Colonic mucosa (tissue), 4 donors: ENCODE measurements around the gene ADCYAP1R1. TPM values are rescaled to one million over a fixed set of nuclear protein-coding genes. Genes with fewer than 3 reads are reported as not detected.

Source experiments
- DNase-seq: peaks from one replicate; pipeline ENCODE4 v3.0.0-alpha.2; 2020
- H3K27ac ChIP-seq: fragments of 200-600 bp; one replicate; pipeline ENCODE4 v1.8.0; 2021
- H3K27me3 ChIP-seq: fragments of 200-600 bp; one replicate; pipeline ENCODE4 v1.8.0; 2021
- H3K36me3 ChIP-seq: fragments of 200-600 bp; one replicate; pipeline ENCODE4 v1.8.0; 2021
- H3K4me1 ChIP-seq: fragments of 200-600 bp; one replicate; pipeline ENCODE4 v1.8.0; 2021; ENCODE audit warnings: mild to moderate bottlenecking
- H3K4me3 ChIP-seq: fragments of 200-600 bp; one replicate; pipeline ENCODE4 v1.8.0; 2021
- H3K9ac ChIP-seq, 2 donors: one replicate each; pipeline ENCODE4 v1.7.0; 2013; ENCODE audit warnings: control low read depth in 2 of 2, low read depth in 2 of 2, low read length in 2 of 2
- H3K9me3 ChIP-seq: fragments of 200-600 bp; one replicate; pipeline ENCODE4 v1.8.0; 2021
- CTCF ChIP-seq: fragments of 200-600 bp; IDR thresholded peaks from one replicate; pipeline ENCODE4 v1.8.0; 2022; ENCODE audit warnings: antibody characterized with exemption, mild to moderate bottlenecking
- intact Hi-C: fragments of 100-400 bp; cut with DNase I; formaldehyde crosslinking; loops from one replicate; pipeline ENCODE4 v1.14.1; 2022
- total RNA-seq, 2 donors: library from RNA; stranded (reverse); fragmentation: NEBNext Ultra II Directional in 1 of 2; extraction: Animal tissue kit (Norgen Biotek cat#: 25700) in 1 of 2; gene quantifications; one replicate each; pipeline ENCODE4 v1.2.1, GENCODE V29; 2021
- donor health status: healthy.
- donor health status: DM: no; HTN: no; CAD: no.
- donor health status: DM: no; HTN: no; CAD: no.

The ADCYAP1R1 gene
- total RNA-seq, 2 donors from 2014 or later: 0.37 to 0.90 TPM

GRCh38 chr7:31049005-31049765 is 2.9 kb upstream of the ADCYAP1R1 start:
- no peak for DNase-seq
- H3K36me3 ChIP-seq: no peaks in the 10 kb centered on the region
- H3K4me1 ChIP-seq: no peaks in the 10 kb centered on the region
- no peak for TF ChIP-seq CTCF
- H3K4me3 ChIP-seq: no peak overlapping the region
- peaks cover 16% of the 10 kb centered on the region for H3K27me3 ChIP-seq
- no peaks in the 10 kb centered on the region for H3K9me3 ChIP-seq
- intact Hi-C loops: no loop called here
- H3K9ac ChIP-seq: no peak overlapping the region
- H3K27ac ChIP-seq: no peak overlapping the region

DNA sequence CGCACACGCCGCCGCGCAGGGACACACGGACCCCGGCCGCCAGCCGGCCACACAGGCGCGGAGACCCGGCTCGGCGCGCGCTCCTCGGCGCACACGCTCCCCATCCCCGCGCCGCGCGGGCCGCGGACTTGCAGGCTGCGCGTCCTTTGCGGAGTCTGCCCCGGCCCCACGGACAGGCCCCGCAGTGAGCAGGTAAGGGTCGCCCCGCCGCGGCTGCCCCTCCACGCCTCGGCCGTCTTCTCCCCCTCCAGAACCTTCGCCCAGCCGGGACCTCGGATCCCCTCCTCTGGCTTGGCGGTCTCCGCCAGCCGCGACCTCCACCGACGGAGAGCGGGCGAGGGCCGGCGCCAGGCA is 356 bp downstream of the ADCYAP1R1 start:
- H3K27ac ChIP-seq: no peak overlapping the region
- H3K27me3 ChIP-seq: peaks cover 16% of the 10 kb centered on the region
- no peaks in the 10 kb centered on the region for H3K4me1 ChIP-seq
- no peak for DNase-seq
- H3K9ac ChIP-seq: peak overlapping the region in 1 of 2 donors; percentile 35
- no peaks in the 10 kb centered on the region for H3K36me3 ChIP-seq
- H3K9me3 ChIP-seq: no peaks in the 10 kb centered on the region
- intact Hi-C loops: no loop called here
- TF ChIP-seq CTCF: no peak
- peak overlapping the region; percentile 7 for H3K4me3 ChIP-seq

GRCh38 chr7:31052841-31053601 is 913 bp downstream of the ADCYAP1R1 start:
- peak overlapping the region; percentile 7 for H3K4me3 ChIP-seq
- TF ChIP-seq CTCF: no peak
- H3K27ac ChIP-seq: no peak overlapping the region
- H3K4me1 ChIP-seq: no peaks in the 10 kb centered on the region
- intact Hi-C loops: no loop called here
- no peaks in the 10 kb centered on the region for H3K9me3 ChIP-seq
- no peak for DNase-seq
- peaks cover 16% of the 10 kb centered on the region for H3K27me3 ChIP-seq
- H3K36me3 ChIP-seq: no peaks in the 10 kb centered on the region
- H3K9ac ChIP-seq: no peak overlapping the region

GRCh38 chr7:31053986-31054385 is 1.9 kb downstream of the ADCYAP1R1 start:
- no peak for TF ChIP-seq CTCF
- H3K9me3 ChIP-seq: no peaks in the 10 kb centered on the region
- H3K4me1 ChIP-seq: no peaks in the 10 kb centered on the region
- DNase-seq: no peak
- intact Hi-C loops: no loop called here
- H3K27ac ChIP-seq: no peak overlapping the region
- H3K4me3 ChIP-seq: no peak overlapping the region
- peaks cover 16% of the 10 kb centered on the region for H3K27me3 ChIP-seq
- H3K36me3 ChIP-seq: no peaks in the 10 kb centered on the region
- no peak overlapping the region for H3K9ac ChIP-seq

- H3K27ac ChIP-seq: no peak overlapping the region
- no peaks in the 10 kb centered on the region for H3K4me1 ChIP-seq
- no peak overlapping the region for H3K4me3 ChIP-seq
- DNase-seq: no peak
- H3K36me3 ChIP-seq: no peaks in the 10 kb centered on the region
- no peaks in the 10 kb centered on the region for H3K9me3 ChIP-seq
- H3K27me3 ChIP-seq: peaks cover 16% of the 10 kb centered on the region
- H3K9ac ChIP-seq: no peak overlapping the region
- intact Hi-C loops: no loop called here
- TF ChIP-seq CTCF: no peak
Measured at GRCh38 chr7:31054608-31055278, 2.6 kb downstream of the ADCYAP1R1 start.
